SU-DHL-6 (cell line): Measurements from ENCODE around the gene LRRC1.

Experiments
- H2AFZ ChIP-seq: fragments of 200-600 bp; sonication (generic); 2 replicates; pipeline ENCODE4 v1.6.1; 2014; ENCODE audit warnings: low read depth, mild to moderate bottlenecking, moderate library complexity, mixed read lengths, antibody characterized with exemption, low read length; ENCODE audit not compliant: severe bottlenecking
- H3F3A ChIP-seq: fragments of 200-600 bp; shearing (Covaris generic); 2 replicates; pipeline ENCODE4 v1.6.0; 2016; ENCODE audit warnings: antibody characterized with exemption, mild to moderate bottlenecking; ENCODE audit not compliant: insufficient read depth
- H3K27ac ChIP-seq: fragments of 200-600 bp; sonication (generic); 2 replicates; pipeline ENCODE4 v1.5.1; 2016; ENCODE audit warnings: low read depth, mild to moderate bottlenecking, low read length, moderate library complexity, mixed read lengths
- H3K27me3 ChIP-seq: fragments of 200-600 bp; sonication (generic), shearing (Covaris generic); 2 replicates; pipeline ENCODE4 v1.6.0; 2014; ENCODE audit warnings: mild to moderate bottlenecking, low read length
- H3K36me3 ChIP-seq: fragments of 200-600 bp; sonication (generic); 2 replicates; pipeline ENCODE4 v1.6.1; 2014; ENCODE audit warnings: mild to moderate bottlenecking, low read length, mixed read lengths
- H3K4me2 ChIP-seq: fragments of 300-600, 200-600 bp; shearing (Covaris generic), sonication (generic); 2 replicates; pipeline ENCODE4 v1.6.0; 2014; ENCODE audit warnings: low read length, low read depth, mild to moderate bottlenecking; ENCODE audit not compliant: poor library complexity, severe bottlenecking
- H3K4me3 ChIP-seq: fragments of 200-600 bp; sonication (generic); 2 replicates; pipeline ENCODE4 v1.5.1; 2014; ENCODE audit warnings: antibody characterized with exemption, low read length, mild to moderate bottlenecking, mixed read lengths; ENCODE audit not compliant: insufficient read depth, poor library complexity, severe bottlenecking
- H3K79me2 ChIP-seq: fragments of 200-600 bp; sonication (generic); 2 replicates; pipeline ENCODE4 v1.6.1; 2014; ENCODE audit warnings: mild to moderate bottlenecking, low read length, moderate library complexity; ENCODE audit not compliant: insufficient read depth
- H3K9ac ChIP-seq: fragments of 200-600 bp; sonication (generic); 2 replicates; pipeline ENCODE4 v1.7.0; 2014; ENCODE audit warnings: mild to moderate bottlenecking, low read length
- H3K9me2 ChIP-seq: fragments of 200-600 bp; sonication (generic); replicated peaks from 2 replicates; pipeline ENCODE4 v1.6.1; 2014; ENCODE audit warnings: low read length; ENCODE audit not compliant: insufficient read depth
- H3K9me3 ChIP-seq: fragments of 200-600 bp; sonication (generic); 2 replicates; pipeline ENCODE4 v1.6.1; 2014; ENCODE audit warnings: low read length, mixed read lengths; ENCODE audit not compliant: insufficient read depth
- H4K20me1 ChIP-seq: fragments of 200-600 bp; sonication (generic); 2 replicates; pipeline ENCODE4 v1.6.1; 2014; ENCODE audit warnings: low read depth, mild to moderate bottlenecking, antibody characterized with exemption, low read length, moderate library complexity, mixed read lengths
- CTCF ChIP-seq: fragments of 200-600 bp; sonication (generic); IDR thresholded peaks from one replicate; pipeline ENCODE4 v1.5.1; 2017; ENCODE audit warnings: antibody characterized with exemption, mild to moderate bottlenecking, low read length, moderate library complexity; ENCODE audit not compliant: insufficient read depth, poor library complexity, severe bottlenecking
- EZH2phosphoT487 ChIP-seq: fragments of 200-600 bp; sonication (generic), shearing (Covaris generic); conservative IDR thresholded peaks from 2 replicates; pipeline ENCODE4 v1.6.1; 2018; ENCODE audit warnings: mild to moderate bottlenecking, antibody characterized with exemption, low read length, moderate library complexity, mixed read lengths

LRRC1 gene

GRCh38 chr6:53956804-53957203 is 162.0 kb downstream of the LRRC1 start:
- Histone ChIP-seq H3K9ac (no peak overlapping the region), H3K9me2 (no peaks in the 10 kb centered on the region), H3K9me3 (no peaks in the 10 kb centered on the region), H3K36me3 (no peaks in the 10 kb centered on the region), H3K79me2 (no peaks in the 10 kb centered on the region), H3K27me3 (no peaks in the 10 kb centered on the region), H2AFZ (no peak overlapping the region), H4K20me1 (no peaks in the 10 kb centered on the region), H3K27ac (no peak overlapping the region), H3F3A (no peaks in the 10 kb centered on the region), H3K4me3 (no peak overlapping the region), H3K4me2 (no peak overlapping the region)
- TF ChIP-seq CTCF, result no peak
- no peak for TF ChIP-seq EZH2phosphoT487

GRCh38 chr6:53959717-53960116 is 164.9 kb downstream of the LRRC1 start:
- Histone ChIP-seq H3K9me3 (no peaks in the 10 kb centered on the region), H3K36me3 (no peaks in the 10 kb centered on the region), H3K79me2 (no peaks in the 10 kb centered on the region), H4K20me1 (no peaks in the 10 kb centered on the region), H3K9ac (no peak overlapping the region), H3K27ac (no peak overlapping the region), H3K9me2 (no peaks in the 10 kb centered on the region), H2AFZ (no peak overlapping the region), H3F3A (no peaks in the 10 kb centered on the region), H3K27me3 (no peaks in the 10 kb centered on the region), H3K4me3 (no peak overlapping the region), H3K4me2 (no peak overlapping the region)
- TF ChIP-seq CTCF (no peak), EZH2phosphoT487 (no peak)

- TF ChIP-seq EZH2phosphoT487 (no peak), CTCF (no peak)
- Histone ChIP-seq H3K27me3 (no peaks in the 10 kb centered on the region), H3K4me3 (no peak overlapping the region), H3K9ac (no peak overlapping the region), H3K9me3 (no peaks in the 10 kb centered on the region; the same call in 1 of the 2 replicates), H3K27ac (no peak overlapping the region), H3F3A (no peaks in the 10 kb centered on the region), H3K4me2 (no peak overlapping the region), H3K36me3 (no peaks in the 10 kb centered on the region), H4K20me1 (no peaks in the 10 kb centered on the region), H2AFZ (no peak overlapping the region), H3K79me2 (no peaks in the 10 kb centered on the region), H3K9me2 (no peaks in the 10 kb centered on the region)
Measured at GRCh38 chr6:53960311-53960710, 165.5 kb downstream of the LRRC1 start.
